Measurements from ENCODE around the gene COL5A2.

The COL5A2 gene

GRCh38 chr2:189151906-189152305 lies 27.7 kb downstream of the COL5A2 start:
- no peak for DNase-seq (ENCODE audit: low read depth, low spot score)
- ChIA-PET POLR2A (interaction anchor here (0.7 kb wide), 1 partner anchor 116 kb away, joined by 3 read pairs; no protein-coding TSS in a partner anchor), CTCF (interaction anchor here (1.3 to 1.7 kb wide), 5 partner anchors 10 to 163 kb away, joined by 3 to 5 read pairs (median 3); no protein-coding TSS in a partner anchor)
- no peak for TF ChIP-seq CTCF (IDR thresholded peaks at IDR 0.05; ENCODE audit: insufficient read depth, low read length, missing control alignments)
- H3K4me3 ChIP-seq (ENCODE audit: low read depth, low read length) = no peak overlapping the region

- ChIA-PET POLR2A (no interaction called here), CTCF (interaction anchor here (1.0 to 1.7 kb wide), 6 partner anchors 16 to 624 kb away, joined by 3 to 7 read pairs (median 3); no protein-coding TSS in a partner anchor)
- no peak for TF ChIP-seq CTCF (IDR thresholded peaks at IDR 0.05; ENCODE audit: insufficient read depth, low read length, missing control alignments)
- H3K4me3 ChIP-seq (ENCODE audit: low read depth, low read length) = no peak overlapping the region
- DNase-seq (ENCODE audit: low read depth, low spot score) = no peak
Measured at GRCh38 chr2:189150033-189150432, 29.5 kb downstream of the COL5A2 start.

- DNase-seq (ENCODE audit: low read depth, low spot score) = no peak
- no peak overlapping the region for H3K4me3 ChIP-seq (ENCODE audit: low read depth, low read length)
- TF ChIP-seq CTCF (IDR thresholded peaks at IDR 0.05; ENCODE audit: insufficient read depth, low read length, missing control alignments) = no peak
- CTCF ChIA-PET = interaction anchor here (0.7 to 1.3 kb wide), 3 partner anchors 12 to 265 kb away, joined by 3 read pairs; no protein-coding TSS in a partner anchor
- POLR2A ChIA-PET = interaction anchor here (0.7 kb wide), 1 partner anchor 7 kb away, joined by 3 read pairs; no protein-coding TSS in a partner anchor
Measured at GRCh38 chr2:189147989-189148388, 31.6 kb downstream of the COL5A2 start.

GRCh38 chr2:189147361-189147760 lies 32.2 kb downstream of the COL5A2 start:
- TF ChIP-seq CTCF (IDR thresholded peaks at IDR 0.05; ENCODE audit: insufficient read depth, low read length, missing control alignments) = no peak
- ChIA-PET CTCF (interaction anchor here (1.3 kb wide), 1 partner anchor 53 kb away, joined by 3 read pairs; no protein-coding TSS in a partner anchor), POLR2A (interaction anchor here (0.7 kb wide), 1 partner anchor 8 kb away, joined by 3 read pairs; no protein-coding TSS in a partner anchor)
- no peak overlapping the region for H3K4me3 ChIP-seq (ENCODE audit: low read depth, low read length)
- DNase-seq (ENCODE audit: low read depth, low spot score) = no peak

GRCh38 chr2:189146553-189146952 lies 33.0 kb downstream of the COL5A2 start:
- ChIA-PET POLR2A (no interaction called here), CTCF (no interaction called here)
- TF ChIP-seq CTCF (IDR thresholded peaks at IDR 0.05; ENCODE audit: insufficient read depth, low read length, missing control alignments) = no peak

GRCh38 chr2:189144700-189145211 lies 34.8 kb downstream of the COL5A2 start:
- CTCF ChIA-PET = interaction anchor here (1.2 to 4.2 kb wide), 3 partner anchors 10 to 29 kb away, joined by 3 to 26 read pairs (median 17); no protein-coding TSS in a partner anchor
- POLR2A ChIA-PET = no interaction called here
- no peak for TF ChIP-seq CTCF (IDR thresholded peaks at IDR 0.05; ENCODE audit: insufficient read depth, low read length, missing control alignments)
- DNase-seq (ENCODE audit: low read depth, low spot score) = no peak
- H3K4me3 ChIP-seq (ENCODE audit: low read depth, low read length) = no peak overlapping the region

More at GRCh38 chr2:189146553-189146952, 33.0 kb downstream of the COL5A2 start:
- DNase-seq (ENCODE audit: low read depth, low spot score) = no peak
- H3K4me3 ChIP-seq (ENCODE audit: low read depth, low read length) = no peak overlapping the region

All from AG04449 (cell line).